Left ventricle myocardium inferior (tissue), 1 donor: ENCODE measurements around the gene ABCC9. TPM values are rescaled to one million over a fixed set of nuclear protein-coding genes. Genes with fewer than 3 reads are reported as not detected.

Experiments used
- DNase-seq: peaks from one replicate; pipeline ENCODE4 v3.0.0-alpha.2; 2020
- H3K27ac ChIP-seq: fragments of 200-600 bp; replicated peaks from 2 replicates; pipeline ENCODE4 v1.8.0; 2021
- H3K27me3 ChIP-seq: fragments of 200-600 bp; 2 replicates; pipeline ENCODE4 v1.8.0; 2021; ENCODE audit warnings: low read depth
- H3K36me3 ChIP-seq: fragments of 200-600 bp; 2 replicates; pipeline ENCODE4 v1.8.0; 2021
- H3K4me1 ChIP-seq: fragments of 200-600 bp; 2 replicates; pipeline ENCODE4 v1.8.0; 2021
- H3K4me3 ChIP-seq: fragments of 200-600 bp; 2 replicates; pipeline ENCODE4 v1.8.0; 2021; ENCODE audit warnings: mild to moderate bottlenecking, moderate library complexity
- H3K9me3 ChIP-seq: fragments of 200-600 bp; replicated peaks from 2 replicates; pipeline ENCODE4 v1.8.0; 2021
- CTCF ChIP-seq: fragments of 200-600 bp; IDR thresholded peaks from 2 replicates; pipeline ENCODE4 v1.8.0; 2021; ENCODE audit warnings: antibody characterized with exemption, mild to moderate bottlenecking, borderline replicate concordance
- intact Hi-C: fragments of 100-400 bp; cut with micrococcal nuclease; formaldehyde crosslinking; loops from one replicate; pipeline ENCODE4 v1.11.0; 2022
- total RNA-seq: library from RNA; stranded (reverse); fragmentation: NEBNext Ultra II Directional; extraction: Animal tissue kit (Norgen Biotek cat#: 25700); gene quantifications from one replicate; pipeline ENCODE4 v1.2.1, GENCODE V29; 2021
- donor health status: DM: no; HTN: yes; CAD: no; lungs with severe emphysema.

The ABCC9 gene
- total RNA-seq, 1 donor from 2014 or later: 81.8 TPM

- no peak for DNase-seq
- H3K27ac ChIP-seq: no peak overlapping the region
- intact Hi-C loops: no loop called here
- no peak overlapping the region for H3K4me3 ChIP-seq
- H3K4me1 ChIP-seq: no peaks in the 10 kb centered on the region
- peaks cover 14% of the 10 kb centered on the region for H3K36me3 ChIP-seq
- no peak for TF ChIP-seq CTCF
- no peaks in the 10 kb centered on the region for H3K27me3 ChIP-seq
- no peaks in the 10 kb centered on the region for H3K9me3 ChIP-seq
Observed at GRCh38 chr12:21918456-21918855, 22.8 kb downstream of the ABCC9 start.

- H3K27ac ChIP-seq: peak overlapping the region; percentile 31
- no peak for TF ChIP-seq CTCF
- intact Hi-C loops: no loop called here
- peaks cover 4% of the 10 kb centered on the region for H3K4me1 ChIP-seq
- no peaks in the 10 kb centered on the region for H3K9me3 ChIP-seq
- H3K36me3 ChIP-seq: peaks cover 12% of the 10 kb centered on the region
- H3K27me3 ChIP-seq: no peaks in the 10 kb centered on the region
- no peak overlapping the region for H3K4me3 ChIP-seq
- DNase-seq: no peak
Observed at GRCh38 chr12:21913823-21914222, 27.4 kb downstream of the ABCC9 start.

GRCh38 chr12:21912318-21912717 is 28.9 kb downstream of the ABCC9 start:
- Histone ChIP-seq H3K27ac (no peak overlapping the region), H3K9me3 (no peaks in the 10 kb centered on the region), H3K4me1 (peaks cover 4% of the 10 kb centered on the region), H3K36me3 (peaks cover 27% of the 10 kb centered on the region), H3K27me3 (no peaks in the 10 kb centered on the region), H3K4me3 (no peak overlapping the region)
- no peak for DNase-seq
- no peak for TF ChIP-seq CTCF
- intact Hi-C loops: no loop called here

- peaks cover 4% of the 10 kb centered on the region for H3K4me1 ChIP-seq
- TF ChIP-seq CTCF: no peak
- no peak for DNase-seq
- no peaks in the 10 kb centered on the region for H3K27me3 ChIP-seq
- H3K9me3 ChIP-seq: no peaks in the 10 kb centered on the region
- intact Hi-C loops: no loop called here
- peaks cover 31% of the 10 kb centered on the region for H3K36me3 ChIP-seq
- H3K27ac ChIP-seq: no peak overlapping the region
- H3K4me3 ChIP-seq: no peak overlapping the region
Observed at GRCh38 chr12:21911832-21912231, 29.4 kb downstream of the ABCC9 start.

GRCh38 chr12:21910657-21911056 is 30.6 kb downstream of the ABCC9 start:
- peaks cover 43% of the 10 kb centered on the region for H3K36me3 ChIP-seq
- H3K4me1 ChIP-seq: peaks cover 4% of the 10 kb centered on the region
- intact Hi-C loops: no loop called here
- no peaks in the 10 kb centered on the region for H3K9me3 ChIP-seq
- H3K27me3 ChIP-seq: no peaks in the 10 kb centered on the region
- H3K4me3 ChIP-seq: no peak overlapping the region
- TF ChIP-seq CTCF: no peak
- H3K27ac ChIP-seq: no peak overlapping the region
- no peak for DNase-seq
